Ammon's horn (tissue), 1 donor: Measurements from ENCODE around the gene SLC25A18.
"Not testable (repeated sequence)": the region's sequence is repeated elsewhere in the genome, so short reads cannot be mapped to it uniquely, and the experiment has no call there.

Experiments
- DNase-seq: peaks from one replicate; pipeline ENCODE4 v3.0.0-alpha.2; 2016; ENCODE audit warnings: low spot score

The SLC25A18 gene, protein sequence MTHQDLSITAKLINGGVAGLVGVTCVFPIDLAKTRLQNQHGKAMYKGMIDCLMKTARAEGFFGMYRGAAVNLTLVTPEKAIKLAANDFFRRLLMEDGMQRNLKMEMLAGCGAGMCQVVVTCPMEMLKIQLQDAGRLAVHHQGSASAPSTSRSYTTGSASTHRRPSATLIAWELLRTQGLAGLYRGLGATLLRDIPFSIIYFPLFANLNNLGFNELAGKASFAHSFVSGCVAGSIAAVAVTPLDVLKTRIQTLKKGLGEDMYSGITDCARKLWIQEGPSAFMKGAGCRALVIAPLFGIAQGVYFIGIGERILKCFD

DNA sequence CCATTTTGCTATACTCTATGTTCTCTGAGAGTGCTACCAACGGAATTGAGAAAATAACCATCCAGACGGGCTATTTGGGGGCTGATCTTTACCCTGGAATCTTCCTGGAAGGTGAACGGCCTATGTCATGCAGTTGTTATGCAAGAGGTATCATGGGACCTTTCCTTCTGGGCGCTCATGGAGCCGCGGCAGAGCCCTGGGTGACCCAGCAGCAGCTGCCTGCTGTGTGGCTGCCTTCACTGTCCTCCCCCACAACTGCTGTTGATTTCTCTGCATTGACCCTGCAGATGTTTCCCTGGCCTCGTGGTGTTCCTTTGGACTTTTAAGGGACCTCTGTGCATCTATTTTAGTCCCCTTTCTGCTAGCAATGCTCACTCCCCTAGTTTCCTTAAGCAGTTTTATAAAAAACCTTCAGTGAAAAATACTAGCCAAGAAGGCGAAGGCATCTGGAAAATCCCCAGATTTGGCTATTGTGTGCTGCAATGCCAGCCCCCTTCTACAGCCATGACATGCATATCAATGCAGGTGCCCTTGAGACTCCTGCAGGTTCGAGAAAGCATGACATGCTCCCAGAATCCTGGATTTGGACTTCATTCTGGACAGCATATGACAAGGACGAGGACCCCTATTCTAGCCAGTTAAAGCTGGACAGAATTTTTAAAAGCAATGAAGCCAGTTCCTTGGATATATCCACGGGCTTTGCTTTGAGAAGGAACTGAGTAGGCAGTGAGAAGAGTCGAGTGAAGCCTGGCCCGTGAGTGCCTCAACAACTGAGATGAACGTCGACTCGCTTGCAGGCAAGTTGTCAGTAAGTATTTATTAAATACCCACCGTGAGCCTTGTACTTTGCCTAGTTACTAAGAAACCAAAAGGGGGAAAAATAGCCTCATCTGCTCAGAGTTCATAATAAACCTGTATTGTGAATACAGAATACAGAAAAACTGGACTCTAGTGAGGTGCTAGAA lies at the start of gene SLC25A18:
SLC25A18 (plus strand) TSS at position 593 of the 965 bp plus-strand sequence. CDS start 16,447 bp downstream, outside the sequence.
- peak; percentile 77 for DNase-seq

DNA sequence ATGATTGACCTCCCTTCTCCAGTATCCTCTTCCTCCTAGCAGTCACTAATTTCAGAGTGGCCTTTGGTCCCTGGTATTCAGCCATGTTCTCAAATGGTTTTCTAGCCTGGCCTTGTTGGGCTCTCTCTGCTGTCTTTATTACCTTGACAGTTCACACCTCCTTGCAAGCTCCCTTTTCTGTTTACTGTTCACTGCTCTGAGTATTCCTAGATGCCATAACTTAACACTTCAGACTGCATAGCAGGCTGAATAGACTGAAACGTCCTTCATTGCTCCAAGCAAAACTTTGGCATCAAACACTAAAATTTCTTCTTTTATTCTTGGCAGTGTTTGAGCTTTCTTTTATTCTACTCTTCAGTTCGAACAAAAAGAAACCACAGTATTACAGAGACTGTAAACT lies 49.7 kb upstream of the SLC25A18 start:
- no peak for DNase-seq

DNA sequence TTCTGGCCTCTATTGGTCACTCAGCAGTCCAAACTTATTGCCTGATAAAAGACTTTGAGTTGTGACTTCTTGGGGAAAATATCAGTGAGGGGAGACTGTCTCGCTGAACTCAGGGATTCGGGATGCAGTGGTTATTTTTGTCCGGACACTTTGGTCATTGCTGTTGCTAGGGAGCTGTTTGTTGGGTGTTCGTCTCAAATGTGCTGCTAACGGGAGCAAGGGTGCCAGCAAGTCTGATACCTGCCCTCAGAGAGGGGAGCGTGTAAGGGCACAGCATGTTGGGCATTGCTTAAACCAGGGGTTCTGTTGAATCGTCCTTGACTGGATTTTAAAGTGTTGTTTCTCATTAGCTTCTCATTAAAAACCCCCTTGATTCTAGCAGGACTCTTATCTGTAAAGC lies 49.2 kb upstream of the SLC25A18 start:
- DNase-seq = no peak

DNA sequence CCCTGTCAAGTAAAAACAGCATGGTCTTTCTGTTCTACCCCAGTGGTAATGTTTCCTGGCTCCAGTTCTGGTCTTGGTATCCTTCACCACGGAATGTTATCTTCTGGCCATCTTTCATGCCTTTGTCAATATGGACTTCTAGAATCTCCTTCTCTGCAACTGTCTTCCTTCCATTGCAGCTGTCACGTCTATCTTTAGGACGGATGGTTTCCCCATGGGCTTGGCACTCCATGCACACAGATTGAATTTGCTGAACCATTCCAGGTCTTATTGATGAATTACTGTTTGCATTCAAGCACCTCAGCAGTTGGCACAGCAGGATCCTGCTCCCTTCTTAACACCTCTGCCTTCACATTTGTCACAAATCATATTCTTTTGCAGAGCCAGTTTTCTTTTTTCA lies 44.9 kb upstream of the SLC25A18 start:
- DNase-seq = no peak

DNA sequence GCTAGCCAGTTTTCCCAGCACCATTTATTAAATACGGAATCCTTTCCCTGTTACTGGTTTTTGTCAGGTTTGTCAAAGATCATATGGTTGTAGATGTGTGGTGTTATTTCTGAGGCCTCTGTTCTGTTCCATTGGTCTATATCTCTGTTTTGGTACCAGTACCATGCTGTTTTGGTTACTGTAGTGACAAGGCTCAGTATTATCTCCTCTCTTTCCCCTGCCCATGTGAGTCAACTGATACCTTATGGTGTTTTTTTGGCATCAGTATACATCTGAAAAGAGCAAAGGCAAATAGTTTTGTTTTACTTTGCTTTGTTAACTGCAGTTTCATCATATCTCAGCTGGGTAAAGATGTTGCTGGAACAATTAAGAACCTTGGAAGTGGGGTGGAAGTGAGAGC lies 41.3 kb upstream of the SLC25A18 start:
- DNase-seq = not testable (repeated sequence)

DNA sequence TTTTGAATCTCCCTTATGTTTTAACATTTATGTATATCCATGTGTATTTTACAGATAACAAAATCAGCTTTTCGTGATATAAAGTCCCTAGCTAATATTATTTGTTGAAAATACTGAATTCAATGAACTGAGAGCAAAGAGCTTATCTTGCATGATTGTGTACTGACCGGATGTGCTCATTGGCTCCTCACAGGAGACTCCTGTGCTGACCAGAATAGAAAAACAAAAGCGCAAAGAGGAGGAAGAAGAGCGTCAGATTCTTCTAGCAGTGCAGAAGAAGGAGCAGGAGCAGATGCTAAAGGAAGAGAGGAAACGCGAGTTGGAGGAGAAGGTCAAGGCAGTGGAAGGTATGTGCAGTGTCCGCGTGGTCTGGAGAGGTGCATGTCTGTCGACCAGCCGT lies 39.4 kb upstream of the SLC25A18 start:
- no peak for DNase-seq

DNA sequence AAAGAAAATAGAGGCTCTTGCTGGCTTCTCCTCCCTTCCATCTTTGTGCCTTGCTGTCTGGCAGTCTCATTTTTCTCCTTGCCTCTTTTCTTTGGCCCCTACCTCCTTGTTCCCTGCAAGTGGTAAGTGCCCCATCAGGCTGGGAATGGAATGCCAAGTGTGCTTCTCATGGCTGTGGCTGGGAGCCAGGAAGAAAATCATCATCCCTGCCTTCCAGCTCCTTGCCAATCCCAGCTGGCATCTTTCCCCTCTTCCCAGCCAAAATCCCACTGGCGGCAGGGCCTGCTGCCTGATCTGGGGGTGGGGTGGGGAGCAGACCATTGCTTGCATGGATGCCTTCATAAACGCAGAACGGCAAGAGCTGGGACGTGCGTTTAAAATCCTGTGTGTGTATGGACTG lies 27.0 kb upstream of the SLC25A18 start:
- DNase-seq = peak; percentile 76

DNA sequence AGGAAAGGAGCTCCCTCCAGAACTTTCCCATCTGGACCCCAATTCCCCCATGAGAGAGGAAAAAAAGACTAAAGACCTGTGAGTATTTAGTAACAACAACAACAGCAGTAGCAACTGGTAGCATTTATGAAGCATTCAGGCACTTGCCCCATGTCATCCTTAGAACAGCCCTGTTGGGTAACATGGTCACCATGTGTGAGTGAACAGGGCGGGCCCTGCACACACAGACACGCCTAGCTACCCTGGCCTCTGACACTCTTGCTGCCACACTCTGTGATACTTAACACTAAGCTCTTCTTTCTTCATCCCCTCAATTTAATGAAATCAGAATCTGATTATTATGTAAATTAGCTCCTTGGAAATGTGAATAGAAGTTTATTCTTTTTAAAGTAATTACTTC lies 26.1 kb upstream of the SLC25A18 start:
- no peak for DNase-seq

DNA sequence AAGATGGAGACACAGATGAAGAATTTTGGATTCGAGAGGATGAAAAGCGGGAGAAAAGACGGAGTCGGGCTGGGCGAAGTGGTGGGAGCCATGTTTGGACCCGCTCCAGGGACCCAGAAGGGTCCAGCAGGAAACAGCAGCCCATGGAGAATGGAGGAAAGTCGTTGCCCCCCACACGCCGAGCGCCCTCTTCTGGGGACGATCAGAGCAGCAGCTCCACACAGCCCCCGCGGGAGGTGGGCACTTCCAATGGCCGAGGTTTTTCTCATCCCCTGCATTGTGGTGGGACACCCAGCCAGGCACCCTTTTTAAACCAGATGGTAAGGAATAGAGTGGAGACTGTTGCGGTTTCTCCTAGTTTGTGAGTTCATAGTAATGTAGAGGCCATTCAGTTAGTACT lies 22.8 kb upstream of the SLC25A18 start:
- DNase-seq = no peak

DNA sequence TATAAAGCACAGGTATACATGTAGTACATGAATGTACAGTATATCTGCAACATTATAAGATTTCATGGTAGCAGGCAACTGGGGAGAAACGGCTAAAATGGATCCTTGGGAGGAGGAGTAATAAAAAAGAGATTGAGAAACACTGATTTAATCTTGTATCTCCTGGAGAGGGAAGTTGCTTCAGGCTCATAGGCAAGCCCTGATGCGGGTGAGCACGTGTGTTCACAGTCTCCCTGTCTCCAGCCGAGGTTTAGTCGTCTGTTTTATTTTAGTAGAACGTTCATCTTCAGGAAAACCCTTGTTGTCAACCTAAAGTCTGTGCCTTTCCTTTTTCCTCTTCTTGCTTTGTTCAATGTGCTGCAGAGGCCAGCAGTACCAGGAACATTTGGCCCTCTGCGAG lies 21.8 kb upstream of the SLC25A18 start:
- no peak for DNase-seq

DNA sequence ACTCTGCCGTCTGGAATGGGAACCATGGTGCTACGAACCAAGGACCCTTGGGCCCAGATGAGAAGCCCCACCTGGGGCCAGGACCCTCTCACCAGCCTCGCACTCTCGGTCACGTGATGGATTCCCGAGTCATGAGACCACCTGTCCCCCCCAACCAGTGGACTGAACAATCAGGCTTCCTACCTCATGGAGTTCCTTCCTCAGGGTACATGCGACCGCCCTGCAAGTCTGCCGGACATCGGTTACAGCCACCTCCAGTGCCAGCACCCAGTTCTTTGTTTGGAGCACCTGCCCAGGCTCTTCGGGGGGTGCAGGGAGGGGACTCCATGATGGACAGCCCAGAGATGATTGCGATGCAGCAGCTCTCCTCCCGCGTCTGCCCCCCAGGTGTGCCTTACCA lies 20.8 kb upstream of the SLC25A18 start:
- DNase-seq = no peak

DNA sequence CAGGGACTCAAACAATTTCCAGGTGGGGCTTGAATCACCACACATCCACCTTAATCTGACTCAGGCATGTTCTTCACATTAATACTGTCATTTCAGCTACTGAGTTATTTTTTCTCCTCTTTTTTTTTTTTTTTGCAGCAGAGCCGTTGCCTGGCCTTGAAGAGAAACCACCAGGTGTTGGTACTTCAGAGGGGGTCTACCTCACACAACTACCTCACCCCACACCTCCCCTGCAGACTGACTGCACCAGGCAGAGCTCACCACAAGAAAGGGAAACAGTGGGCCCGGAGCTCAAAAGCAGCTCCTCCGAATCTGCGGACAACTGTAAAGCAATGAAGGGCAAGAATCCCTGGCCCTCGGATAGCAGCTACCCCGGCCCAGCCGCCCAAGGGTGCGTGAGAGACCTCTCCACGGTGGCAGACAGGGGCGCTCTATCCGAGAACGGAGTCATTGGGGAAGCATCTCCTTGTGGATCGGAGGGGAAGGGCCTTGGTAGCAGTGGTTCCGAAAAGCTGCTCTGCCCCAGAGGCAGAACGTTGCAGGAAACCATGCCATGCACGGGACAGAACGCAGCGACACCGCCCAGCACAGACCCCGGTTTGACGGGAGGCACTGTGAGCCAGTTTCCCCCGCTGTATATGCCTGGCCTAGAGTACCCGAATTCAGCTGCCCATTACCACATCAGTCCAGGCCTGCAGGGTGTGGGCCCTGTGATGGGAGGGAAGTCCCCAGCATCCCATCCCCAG lies 15.1 kb upstream of the SLC25A18 start:
- DNase-seq = no peak

DNA sequence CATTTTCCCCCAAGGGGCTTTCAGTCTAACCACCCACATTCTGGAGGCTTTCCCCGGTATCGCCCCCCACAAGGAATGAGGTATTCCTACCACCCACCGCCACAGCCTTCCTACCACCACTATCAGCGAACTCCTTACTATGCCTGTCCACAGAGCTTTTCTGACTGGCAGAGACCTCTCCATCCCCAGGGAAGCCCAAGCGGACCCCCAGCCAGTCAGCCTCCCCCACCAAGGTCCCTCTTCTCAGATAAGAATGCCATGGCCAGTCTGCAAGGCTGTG lies 14.6 kb upstream of the SLC25A18 start:
- no peak for DNase-seq

DNA sequence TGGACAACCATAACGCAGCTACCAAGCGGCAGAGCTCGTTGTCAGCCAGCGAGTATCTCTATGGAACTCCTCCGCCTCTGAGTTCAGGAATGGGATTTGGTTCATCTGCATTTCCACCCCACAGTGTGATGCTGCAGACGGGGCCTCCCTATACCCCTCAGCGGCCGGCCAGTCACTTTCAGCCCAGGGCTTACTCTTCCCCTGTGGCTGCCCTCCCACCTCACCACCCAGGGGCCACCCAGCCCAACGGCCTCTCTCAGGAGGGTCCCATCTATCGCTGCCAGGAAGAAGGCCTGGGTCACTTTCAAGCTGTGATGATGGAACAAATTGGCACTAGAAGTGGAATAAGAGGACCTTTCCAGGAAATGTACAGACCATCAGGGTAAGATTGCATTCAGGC lies 14.1 kb upstream of the SLC25A18 start:
- DNase-seq = no peak

DNA sequence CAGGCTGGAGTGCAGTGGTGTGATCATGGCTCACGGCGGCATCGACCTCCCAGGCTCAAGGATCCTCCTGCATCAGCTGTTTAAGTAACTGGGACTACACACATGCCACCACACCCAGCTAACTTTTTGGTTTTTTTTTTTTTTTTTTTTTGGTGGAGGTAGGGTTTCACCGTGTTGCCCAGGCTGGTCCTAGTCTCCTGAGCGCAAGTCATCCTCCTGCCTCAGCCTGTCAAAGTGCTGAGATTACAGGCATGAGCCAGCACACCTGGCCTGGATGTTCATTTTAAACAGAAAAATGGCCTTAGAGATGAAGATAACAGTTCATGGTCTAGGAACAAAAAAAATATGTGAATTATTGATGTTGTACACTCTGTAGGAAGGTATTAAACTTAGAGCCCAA lies 13.6 kb upstream of the SLC25A18 start:
- DNase-seq = no peak

DNA sequence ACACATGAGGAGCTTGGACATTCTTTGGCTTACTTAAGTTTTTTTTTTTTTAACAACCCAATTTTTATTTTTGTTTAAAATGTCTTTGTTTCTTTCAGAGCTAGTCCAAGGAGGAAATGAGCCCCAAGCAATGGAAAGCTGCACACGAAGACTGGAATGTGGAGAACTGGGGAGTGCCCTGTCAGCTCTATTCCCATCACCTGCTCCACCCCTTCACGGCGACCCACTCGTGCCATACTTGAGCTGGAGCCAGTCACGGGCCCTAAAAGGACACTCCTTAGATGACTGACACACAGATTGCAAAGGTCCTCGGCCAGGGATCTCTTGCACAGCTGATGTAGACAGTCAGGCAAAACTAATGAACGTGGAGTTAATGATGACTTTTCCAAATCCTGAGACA lies 10.6 kb upstream of the SLC25A18 start:
- no peak for DNase-seq

DNA sequence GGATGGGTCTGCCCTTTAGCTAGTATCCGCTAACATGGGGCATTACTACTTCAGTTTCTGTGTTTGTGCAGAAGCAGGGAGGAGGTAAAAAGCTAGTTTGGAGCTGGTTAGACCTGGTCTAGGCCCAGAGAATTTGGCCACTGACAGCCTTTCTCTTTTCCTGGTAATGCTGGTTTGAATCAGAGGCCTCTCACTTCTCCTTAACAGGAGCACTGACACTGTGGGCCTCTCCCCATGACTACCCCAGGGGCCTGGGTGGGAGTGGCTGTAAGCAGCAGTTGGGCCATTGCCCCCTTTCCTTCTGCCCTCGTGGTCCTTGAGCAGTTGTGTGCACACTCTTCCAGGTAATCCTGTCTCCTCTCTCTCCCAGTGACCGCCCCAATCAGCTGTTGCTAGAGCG lies 8.5 kb upstream of the SLC25A18 start:
- no peak for DNase-seq

DNA sequence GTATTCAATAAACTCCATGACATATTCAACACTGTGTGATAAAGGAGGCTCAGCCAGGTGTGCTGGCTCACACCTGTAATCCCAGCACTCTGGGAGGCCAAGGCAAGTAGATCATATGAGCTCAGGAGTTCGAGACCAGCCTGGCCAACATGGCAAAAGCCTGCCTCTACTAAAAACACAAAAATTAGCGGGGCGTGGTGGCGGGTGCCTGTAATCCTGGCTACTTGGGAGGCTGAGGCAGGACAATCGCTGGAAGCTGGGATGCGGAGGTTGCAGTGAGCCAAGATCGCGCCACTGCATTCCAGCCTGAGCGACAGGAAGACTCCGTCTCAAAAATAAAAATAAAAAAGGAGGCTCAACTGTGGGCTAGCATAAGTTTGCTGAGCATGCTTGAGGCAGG lies 4.1 kb upstream of the SLC25A18 start:
- no peak for DNase-seq

DNA sequence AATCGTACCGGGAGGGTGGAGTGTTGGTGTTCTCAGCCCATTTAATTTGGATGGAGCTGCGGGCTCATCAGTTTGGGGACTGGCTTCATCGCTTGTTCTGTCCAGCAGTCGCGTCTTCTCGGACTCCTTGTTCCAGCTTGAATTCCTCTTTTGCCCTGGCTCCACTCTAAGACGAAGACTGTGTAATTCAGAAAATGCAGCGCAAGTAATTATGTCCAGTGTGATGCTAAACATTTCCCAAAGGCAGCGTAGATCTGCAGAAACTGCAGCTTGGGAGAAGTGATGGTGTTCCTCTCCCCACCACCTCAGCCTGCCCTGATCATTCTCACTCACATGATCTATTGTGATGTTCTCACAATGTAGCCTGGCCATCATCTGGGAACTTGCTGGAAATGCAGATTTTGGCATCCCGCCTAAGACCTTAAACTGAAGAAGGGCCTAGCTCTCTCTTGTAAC lies 666 bp downstream of the SLC25A18 start:
- DNase-seq = peak; percentile 78

DNA sequence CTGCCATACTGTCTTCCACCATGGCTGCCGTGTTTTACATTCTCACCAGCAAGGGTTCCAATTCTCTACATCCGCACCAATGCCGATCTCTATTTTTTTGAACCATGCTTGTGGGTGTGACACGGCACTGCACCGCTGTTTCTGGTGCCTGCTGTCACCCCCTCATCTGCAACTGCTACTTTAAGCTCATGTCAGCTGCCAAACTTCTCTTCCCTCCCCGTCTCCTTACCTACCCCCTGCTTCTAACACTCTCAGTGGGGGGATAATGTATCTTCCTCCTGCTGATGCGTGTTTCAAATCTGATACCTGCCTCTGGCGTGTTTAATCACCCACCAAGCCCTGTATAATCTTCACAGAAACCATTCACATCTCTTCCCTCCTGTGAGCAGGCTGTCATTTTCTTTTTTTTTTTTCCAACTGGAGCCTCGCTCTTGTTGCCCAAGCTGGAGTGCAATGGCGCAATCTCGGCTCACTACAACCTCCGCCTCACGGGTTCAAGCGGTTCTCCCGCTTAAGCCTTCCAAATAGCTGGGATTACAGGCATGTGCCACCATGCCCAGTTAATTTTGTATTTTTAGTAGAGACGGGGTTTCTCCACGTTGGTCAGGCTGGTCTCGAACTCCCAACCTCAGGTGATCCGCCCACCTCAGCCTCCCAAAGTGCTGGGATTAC lies 2.9 kb downstream of the SLC25A18 start:
- DNase-seq = not testable (repeated sequence)

DNA sequence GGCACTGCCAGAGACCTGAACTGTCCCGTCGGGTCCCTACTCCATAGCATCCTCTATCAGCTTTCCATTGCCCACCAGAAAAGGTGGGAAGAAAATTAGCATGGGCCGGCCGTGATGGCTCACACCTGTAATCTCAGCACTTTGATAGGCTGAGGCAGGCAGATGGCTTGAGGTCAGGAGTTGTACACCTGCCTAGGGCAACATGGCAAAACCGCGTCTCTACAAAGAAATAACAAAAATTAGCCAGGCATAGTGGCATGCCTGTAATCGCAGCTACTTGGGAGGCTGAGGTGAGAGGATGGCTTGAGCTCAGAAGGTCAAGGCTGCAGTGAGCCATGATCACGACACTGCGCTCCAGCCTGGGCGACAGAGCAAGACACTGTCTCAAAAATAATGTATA lies 3.5 kb downstream of the SLC25A18 start:
- no peak for DNase-seq

DNA sequence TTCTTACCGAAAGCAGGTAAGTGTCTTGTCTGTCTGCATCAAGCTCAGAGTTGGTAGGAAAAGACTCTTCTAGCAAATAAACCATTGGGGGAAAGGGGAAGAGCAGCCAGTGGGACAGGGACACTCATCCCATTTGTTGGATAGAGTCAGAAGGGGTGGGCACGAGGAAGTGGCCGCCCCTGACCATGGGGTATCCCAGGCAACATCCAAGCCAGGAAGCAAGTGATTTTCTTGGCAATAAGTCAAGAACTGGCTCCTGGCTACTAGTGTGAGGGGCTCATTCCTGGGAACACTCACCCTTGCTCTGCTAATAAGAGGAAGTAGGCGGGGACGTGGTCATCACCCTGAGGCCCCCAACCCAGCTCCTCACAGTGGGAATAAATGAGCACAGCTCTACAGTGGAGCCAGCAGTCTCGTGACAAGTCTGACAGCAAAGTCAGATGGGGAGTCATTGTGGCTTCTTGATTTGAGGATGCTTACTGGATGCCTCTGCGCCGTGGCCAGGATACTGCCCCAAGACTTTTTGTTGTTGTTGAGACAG lies 6.7 kb downstream of the SLC25A18 start:
- peak; percentile 66 for DNase-seq
